Measurements from ENCODE around the gene MEMO1.
"Not testable (repeated sequence)": the region's sequence is repeated elsewhere in the genome, so short reads cannot be mapped to it uniquely, and the experiment has no call there.

DNA sequence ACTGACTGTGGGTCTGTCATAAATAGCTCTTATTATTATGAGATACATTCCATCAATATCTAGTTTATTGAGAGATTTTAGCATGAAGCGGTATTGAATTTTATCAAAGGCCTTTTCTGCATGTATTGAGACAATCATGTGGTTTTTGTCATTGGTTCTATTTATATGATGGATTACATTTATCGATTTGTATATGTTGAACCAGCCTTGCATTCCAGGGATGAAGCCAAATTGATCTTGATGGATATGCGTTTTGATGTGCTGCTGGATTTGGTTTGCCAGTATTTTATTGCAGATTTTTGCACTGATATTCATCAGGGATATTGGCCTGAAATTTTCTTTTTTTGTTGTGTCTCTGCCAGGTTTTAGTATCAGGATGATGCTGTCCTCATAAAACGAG, 113.5 kb downstream of the MEMO1 start:
- not testable (repeated sequence) for TF ChIP-seq RARB (CRISPR knock-in tag; IDR thresholded peaks at IDR 0.05); BACH2 (CRISPR knock-in tag; IDR thresholded peaks at IDR 0.05; ENCODE audit: borderline replicate concordance)
